ENCODE data around the gene KLHDC9.

Gene KLHDC9

GRCh38 chr1:161133220-161133740 is 35.1 kb downstream of the KLHDC9 start:
- TF ChIP-seq CTCF (IDR thresholded peaks at IDR 0.05) (no peak), ZFX (IDR thresholded peaks at IDR 0.05; ENCODE audit: borderline replicate concordance) (no peak)
- H3K27ac ChIP-seq, result peak overlapping the region; percentile 99

GRCh38 chr1:161137881-161138280 is 39.7 kb downstream of the KLHDC9 start:
- H3K27ac ChIP-seq, result no peak overlapping the region
- no peak for TF ChIP-seq CTCF (IDR thresholded peaks at IDR 0.05)
- TF ChIP-seq ZFX (IDR thresholded peaks at IDR 0.05; ENCODE audit: borderline replicate concordance), result no peak

- H3K27ac ChIP-seq, result no peak overlapping the region
- TF ChIP-seq ZFX (IDR thresholded peaks at IDR 0.05; ENCODE audit: borderline replicate concordance) (no peak), CTCF (IDR thresholded peaks at IDR 0.05) (no peak)
These were observed 40.3 kb downstream of the KLHDC9 start for GRCh38 chr1:161138431-161138830.

- H3K27ac ChIP-seq, result no peak overlapping the region
These were observed 41.6 kb downstream of the KLHDC9 start for GRCh38 chr1:161139766-161140165.

GRCh38 chr1:161140755-161141400 is 42.7 kb downstream of the KLHDC9 start:
- no peak overlapping the region for H3K27ac ChIP-seq
- TF ChIP-seq ZFX (IDR thresholded peaks at IDR 0.05; ENCODE audit: borderline replicate concordance), result no peak
- no peak for TF ChIP-seq CTCF (IDR thresholded peaks at IDR 0.05)

More at GRCh38 chr1:161139766-161140165, 41.6 kb downstream of the KLHDC9 start:
- TF ChIP-seq ZFX (IDR thresholded peaks at IDR 0.05; ENCODE audit: borderline replicate concordance) (no peak), CTCF (IDR thresholded peaks at IDR 0.05) (peak; percentile 81)

GRCh38 chr1:161145832-161146231 is 47.7 kb downstream of the KLHDC9 start:
- H3K27ac ChIP-seq, result no peak overlapping the region
- no peak for TF ChIP-seq CTCF (IDR thresholded peaks at IDR 0.05)
- TF ChIP-seq ZFX (IDR thresholded peaks at IDR 0.05; ENCODE audit: borderline replicate concordance), result no peak
